GM18873 (cell line): Measurements from ENCODE around the gene YY1.
"Not testable (repeated sequence)": the region's sequence is repeated elsewhere in the genome, so short reads cannot be mapped to it uniquely, and the experiment has no call there.

Source experiments
- ATAC-seq: cut with Tn5 transposase; IDR thresholded peaks from one replicate; pipeline ENCODE4 v1.9.1; 2021; ENCODE audit warnings: mild to moderate bottlenecking, moderate library complexity, moderate number of reproducible peaks; ENCODE audit not compliant: unreplicated experiment, low FRiP score

Gene YY1

GRCh38 chr14:100282766-100283419 lies 43.9 kb downstream of the YY1 start:
- ATAC-seq: no peak

GRCh38 chr14:100283436-100283835 lies 44.5 kb downstream of the YY1 start:
- not testable (repeated sequence) for ATAC-seq

GRCh38 chr14:100283984-100284881 lies 45.3 kb downstream of the YY1 start:
- no peak for ATAC-seq

- no peak for ATAC-seq
These were observed 46.3 kb downstream of the YY1 start for GRCh38 chr14:100285021-100285912.

- ATAC-seq: no peak
These were observed 47.0 kb downstream of the YY1 start for GRCh38 chr14:100285913-100286400.

GRCh38 chr14:100286484-100287191 lies 47.7 kb downstream of the YY1 start:
- no peak for ATAC-seq

- no peak for ATAC-seq
These were observed 48.5 kb downstream of the YY1 start for GRCh38 chr14:100287202-100287997.

GRCh38 chr14:100287998-100288295 lies 49.0 kb downstream of the YY1 start:
- not testable (repeated sequence) for ATAC-seq

- ATAC-seq: no peak
These were observed 49.6 kb downstream of the YY1 start for GRCh38 chr14:100288382-100289185.

GRCh38 chr14:100289916-100290606 lies 51.1 kb downstream of the YY1 start:
- ATAC-seq: no peak

GRCh38 chr14:100290607-100291304 lies 51.8 kb downstream of the YY1 start:
- ATAC-seq: no peak

GRCh38 chr14:100291305-100292075 lies 52.5 kb downstream of the YY1 start:
- no peak for ATAC-seq

GRCh38 chr14:100292301-100292775 lies 53.4 kb downstream of the YY1 start:
- no peak for ATAC-seq

GRCh38 chr14:100292776-100293461 lies 54.0 kb downstream of the YY1 start:
- no peak for ATAC-seq

GRCh38 chr14:100293497-100294212 lies 54.7 kb downstream of the YY1 start:
- ATAC-seq: no peak
